GM23338 (cell line): Measurements from ENCODE around the gene CAD. TPM values are rescaled to one million over a fixed set of nuclear protein-coding genes. Genes with fewer than 3 reads are reported as not detected.

Experiments
- EZH2phosphoT487 ChIP-seq: fragments of 200-600 bp; sonication (generic); IDR thresholded peaks from one replicate; pipeline ENCODE4 v1.8.1; 2018; ENCODE audit warnings: antibody characterized with exemption; ENCODE audit not compliant: unreplicated experiment
- ZNF462 ChIP-seq: fragments of 250-450 bp; sonication (Bioruptor Pico); IDR thresholded peaks from 2 replicates; pipeline ENCODE4 v1.5.0; 2020; ENCODE audit warnings: mild to moderate bottlenecking, moderate library complexity
- polyA plus RNA-seq: library from polyadenylated mRNA; unstranded; fragments of >200 nt; fragmentation: Nextera tagmentation; extraction: Ambion mirVana; gene quantifications from 2 replicates; pipeline ENCODE4 v1.2.1, GENCODE V29; 2016
- total RNA-seq: library from RNA; depleted of rRNA; stranded (reverse); fragments of >200 nt; shearing (Covaris generic); gene quantifications from 2 replicates; pipeline ENCODE4 v1.2.3, GENCODE V29; 2014
- TF ChIP-seq, protein P1 (sequence below): IDR thresholded peaks from one replicate; pipeline ENCODE4 v1.6.1; 2018; ENCODE audit warnings: antibody characterized with exemption; ENCODE audit not compliant: unreplicated experiment
- TF ChIP-seq, protein P2 (sequence below): IDR thresholded peaks from 2 replicates; pipeline ENCODE4 v1.6.1; 2016; ENCODE audit warnings: antibody characterized with exemption

The CAD gene
- total and polyA plus RNA-seq, 2 experiments from 2014 or later: 38.1 to 147 TPM

DNA sequence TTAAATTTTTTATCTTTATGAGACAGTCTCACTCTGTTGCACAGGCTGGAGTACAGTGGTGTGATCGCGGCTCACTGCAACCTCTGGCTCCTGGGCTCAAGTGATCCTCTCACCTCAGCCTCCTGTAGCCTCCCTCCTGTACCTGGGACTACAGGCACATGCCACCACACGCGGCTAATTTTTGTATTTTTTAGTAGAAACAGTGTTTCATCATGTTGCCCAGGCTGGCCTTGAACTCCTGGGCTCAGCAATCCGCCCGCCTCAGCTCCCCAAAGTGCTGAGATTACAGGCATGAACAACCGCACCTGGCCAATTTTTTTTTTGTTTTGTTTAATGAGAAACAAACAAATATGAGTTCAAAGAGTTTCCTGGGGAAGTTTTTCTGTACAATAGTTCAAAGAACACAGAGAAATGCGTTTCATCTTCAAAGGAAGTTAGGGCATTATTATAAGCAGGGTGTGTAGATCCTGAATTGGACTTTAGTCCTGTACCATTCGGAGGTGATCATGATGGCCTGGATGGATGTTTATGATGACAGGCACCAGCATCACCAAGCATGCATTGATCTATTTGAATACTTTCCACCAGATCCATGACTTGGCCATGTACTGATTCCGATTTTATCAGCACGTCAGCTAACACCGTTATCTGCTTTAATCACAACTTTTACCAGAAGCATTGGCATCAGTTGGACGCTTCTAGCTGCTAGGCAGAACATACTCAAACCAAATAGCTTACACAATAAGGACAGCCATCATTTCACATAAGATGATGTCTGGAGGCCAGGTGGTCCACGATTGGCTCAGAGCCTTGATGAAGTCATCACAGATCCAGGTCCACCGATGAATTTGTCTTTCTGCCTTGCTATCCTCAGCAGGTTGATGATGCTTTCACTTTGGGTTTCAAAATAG is 39.5 kb upstream of the CAD start (continued):
- TF ChIP-seq ZNF462 (no peak), EZH2phosphoT487 (no peak)
- TF ChIP-seq, protein P1, sequence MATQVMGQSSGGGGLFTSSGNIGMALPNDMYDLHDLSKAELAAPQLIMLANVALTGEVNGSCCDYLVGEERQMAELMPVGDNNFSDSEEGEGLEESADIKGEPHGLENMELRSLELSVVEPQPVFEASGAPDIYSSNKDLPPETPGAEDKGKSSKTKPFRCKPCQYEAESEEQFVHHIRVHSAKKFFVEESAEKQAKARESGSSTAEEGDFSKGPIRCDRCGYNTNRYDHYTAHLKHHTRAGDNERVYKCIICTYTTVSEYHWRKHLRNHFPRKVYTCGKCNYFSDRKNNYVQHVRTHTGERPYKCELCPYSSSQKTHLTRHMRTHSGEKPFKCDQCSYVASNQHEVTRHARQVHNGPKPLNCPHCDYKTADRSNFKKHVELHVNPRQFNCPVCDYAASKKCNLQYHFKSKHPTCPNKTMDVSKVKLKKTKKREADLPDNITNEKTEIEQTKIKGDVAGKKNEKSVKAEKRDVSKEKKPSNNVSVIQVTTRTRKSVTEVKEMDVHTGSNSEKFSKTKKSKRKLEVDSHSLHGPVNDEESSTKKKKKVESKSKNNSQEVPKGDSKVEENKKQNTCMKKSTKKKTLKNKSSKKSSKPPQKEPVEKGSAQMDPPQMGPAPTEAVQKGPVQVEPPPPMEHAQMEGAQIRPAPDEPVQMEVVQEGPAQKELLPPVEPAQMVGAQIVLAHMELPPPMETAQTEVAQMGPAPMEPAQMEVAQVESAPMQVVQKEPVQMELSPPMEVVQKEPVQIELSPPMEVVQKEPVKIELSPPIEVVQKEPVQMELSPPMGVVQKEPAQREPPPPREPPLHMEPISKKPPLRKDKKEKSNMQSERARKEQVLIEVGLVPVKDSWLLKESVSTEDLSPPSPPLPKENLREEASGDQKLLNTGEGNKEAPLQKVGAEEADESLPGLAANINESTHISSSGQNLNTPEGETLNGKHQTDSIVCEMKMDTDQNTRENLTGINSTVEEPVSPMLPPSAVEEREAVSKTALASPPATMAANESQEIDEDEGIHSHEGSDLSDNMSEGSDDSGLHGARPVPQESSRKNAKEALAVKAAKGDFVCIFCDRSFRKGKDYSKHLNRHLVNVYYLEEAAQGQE: no peak
- TF ChIP-seq, protein P2, sequence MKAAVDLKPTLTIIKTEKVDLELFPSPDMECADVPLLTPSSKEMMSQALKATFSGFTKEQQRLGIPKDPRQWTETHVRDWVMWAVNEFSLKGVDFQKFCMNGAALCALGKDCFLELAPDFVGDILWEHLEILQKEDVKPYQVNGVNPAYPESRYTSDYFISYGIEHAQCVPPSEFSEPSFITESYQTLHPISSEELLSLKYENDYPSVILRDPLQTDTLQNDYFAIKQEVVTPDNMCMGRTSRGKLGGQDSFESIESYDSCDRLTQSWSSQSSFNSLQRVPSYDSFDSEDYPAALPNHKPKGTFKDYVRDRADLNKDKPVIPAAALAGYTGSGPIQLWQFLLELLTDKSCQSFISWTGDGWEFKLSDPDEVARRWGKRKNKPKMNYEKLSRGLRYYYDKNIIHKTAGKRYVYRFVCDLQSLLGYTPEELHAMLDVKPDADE: no peak
